Activated T-helper 2 cell treated with anti-CD3 and anti-CD28 coated beads, Interferon-gamma antibody, Interleukin-2, Interleukin-4, amounts not matched to agents 10 μg/mL and 5 μg/mL and 100 μg/mL, durations not matched to agents 14 hours and 24 hours and 36 hours (primary cell): Measurements from ENCODE around the gene WWOX. TPM values are rescaled to one million over a fixed set of nuclear protein-coding genes. Genes with fewer than 3 reads are reported as not detected.
"Not testable (repeated sequence)": the region's sequence is repeated elsewhere in the genome, so short reads cannot be mapped to it uniquely, and the experiment has no call there.

Experiments used
- DNase-seq: peaks from one replicate; pipeline ENCODE4 v3.0.0; 2021; ENCODE audit warnings: low spot score
- H3K27ac Mint-ChIP-seq: one replicate; pipeline ENCODE4 v1.8.0; 2021; ENCODE audit warnings: mixed read lengths
- H3K27me3 Mint-ChIP-seq: one replicate; pipeline ENCODE4 v1.8.0; 2021; ENCODE audit warnings: low read depth, mixed read lengths
- H3K36me3 Mint-ChIP-seq: one replicate; pipeline ENCODE4 v1.8.0; 2021; ENCODE audit warnings: low read depth, mixed read lengths
- H3K4me1 Mint-ChIP-seq: one replicate; pipeline ENCODE4 v1.8.0; 2021; ENCODE audit warnings: low read depth, mixed read lengths
- H3K4me3 Mint-ChIP-seq: one replicate; pipeline ENCODE4 v1.8.0; 2021; ENCODE audit warnings: low read depth, mild to moderate bottlenecking, moderate library complexity, mixed read lengths
- H3K9me3 Mint-ChIP-seq: one replicate; pipeline ENCODE4 v1.8.0; 2021; ENCODE audit warnings: mixed read lengths
- intact Hi-C: fragments of 100-400 bp; cut with micrococcal nuclease; formaldehyde crosslinking; loops from one replicate; pipeline ENCODE4 v1.15.1; 2023
- total RNA-seq: library from RNA; stranded (reverse); gene quantifications from 2 replicates; pipeline ENCODE4 v1.2.3, GENCODE V29; 2022

The WWOX gene
- total RNA-seq, 1 donor from 2014 or later: 19.0 TPM

DNA sequence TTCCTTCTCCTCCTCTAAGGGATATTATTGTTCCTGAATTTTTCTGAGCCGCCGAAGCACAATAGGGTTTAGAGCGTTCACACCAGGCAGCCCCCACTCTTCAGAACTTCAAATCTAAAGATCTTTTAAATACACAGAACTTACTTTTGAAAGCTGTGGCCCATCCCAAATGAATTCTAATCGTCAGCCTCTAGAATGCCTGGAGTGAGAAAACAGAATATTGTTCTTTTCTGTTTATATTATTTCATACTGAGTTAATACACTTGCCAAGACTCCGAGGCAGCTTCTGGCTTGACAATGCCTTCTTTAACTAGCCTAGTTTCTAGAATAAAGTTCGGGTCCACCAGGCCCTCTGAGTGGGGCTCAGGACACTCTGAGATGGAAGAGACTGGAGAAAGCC lies 405.6 kb downstream of the WWOX start:
- H3K27me3 Mint-ChIP-seq: no peaks in the 10 kb centered on the region
- intact Hi-C loops: loop anchor here (10.0 kb wide), 1 partner anchor 1580 kb away; no protein-coding TSS in a partner anchor
- no peak for DNase-seq
- H3K36me3 Mint-ChIP-seq: no peaks in the 10 kb centered on the region
- no peaks in the 10 kb centered on the region for H3K4me1 Mint-ChIP-seq
- H3K27ac Mint-ChIP-seq: no peak overlapping the region
- no peak overlapping the region for H3K4me3 Mint-ChIP-seq
- H3K9me3 Mint-ChIP-seq: no peaks in the 10 kb centered on the region

GRCh38 chr16:78505544-78506366 lies 406.3 kb downstream of the WWOX start:
- intact Hi-C loops: loop anchor here (2.0 to 10.0 kb wide), 2 partner anchors 1579 to 1961 kb away; no protein-coding TSS in a partner anchor
- Mint-ChIP-seq H3K9me3 (no peaks in the 10 kb centered on the region), H3K4me3 (no peak overlapping the region), H3K27ac (no peak overlapping the region), H3K4me1 (no peaks in the 10 kb centered on the region), H3K27me3 (no peaks in the 10 kb centered on the region), H3K36me3 (no peaks in the 10 kb centered on the region)
- DNase-seq: no peak

DNA sequence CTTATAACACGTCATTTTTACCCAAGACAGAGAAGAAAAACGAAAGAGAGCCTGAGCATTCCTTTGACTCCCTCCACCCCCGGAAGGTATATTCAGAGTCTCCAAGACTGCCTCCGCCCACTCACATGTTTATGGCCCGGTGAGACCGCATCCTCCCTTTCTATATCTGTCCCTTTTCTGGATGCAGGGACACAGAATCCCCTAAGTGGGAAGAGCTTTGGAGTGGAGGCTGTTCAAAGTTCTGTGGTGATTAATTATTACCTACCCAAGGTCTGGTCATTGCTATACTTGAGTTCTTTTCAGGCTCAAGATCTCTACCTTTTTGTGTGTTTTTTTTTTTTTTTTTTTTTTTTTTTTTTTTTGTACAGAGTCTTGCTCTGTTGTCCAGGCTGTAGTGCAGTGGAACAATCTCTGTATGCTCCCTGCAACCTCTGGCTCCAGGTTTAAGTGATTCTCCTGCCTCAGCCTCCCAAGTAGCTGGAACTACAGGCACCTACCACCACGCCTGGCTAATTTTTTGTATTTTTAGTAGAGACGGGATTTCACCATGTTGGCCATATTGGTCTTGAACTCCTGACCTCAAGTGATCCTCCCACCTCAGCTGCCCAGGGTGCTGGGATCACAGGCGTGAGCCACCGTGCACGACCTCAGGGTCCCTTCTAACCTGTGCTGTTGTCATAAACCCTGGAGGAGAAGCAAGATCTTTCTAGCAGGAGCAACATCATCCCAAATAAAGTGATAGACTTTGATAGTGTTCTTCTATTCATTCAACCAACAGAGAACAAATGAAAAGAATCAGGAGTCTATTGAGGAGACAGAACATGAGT lies 407.1 kb downstream of the WWOX start:
- DNase-seq: no peak
- no peak overlapping the region for H3K4me3 Mint-ChIP-seq
- H3K9me3 Mint-ChIP-seq: no peaks in the 10 kb centered on the region
- no peaks in the 10 kb centered on the region for H3K27me3 Mint-ChIP-seq
- intact Hi-C loops: loop anchor here (2.0 to 10.0 kb wide), 2 partner anchors 1578 to 1960 kb away; no protein-coding TSS in a partner anchor
- H3K4me1 Mint-ChIP-seq: no peaks in the 10 kb centered on the region
- no peak overlapping the region for H3K27ac Mint-ChIP-seq
- H3K36me3 Mint-ChIP-seq: no peaks in the 10 kb centered on the region

DNA sequence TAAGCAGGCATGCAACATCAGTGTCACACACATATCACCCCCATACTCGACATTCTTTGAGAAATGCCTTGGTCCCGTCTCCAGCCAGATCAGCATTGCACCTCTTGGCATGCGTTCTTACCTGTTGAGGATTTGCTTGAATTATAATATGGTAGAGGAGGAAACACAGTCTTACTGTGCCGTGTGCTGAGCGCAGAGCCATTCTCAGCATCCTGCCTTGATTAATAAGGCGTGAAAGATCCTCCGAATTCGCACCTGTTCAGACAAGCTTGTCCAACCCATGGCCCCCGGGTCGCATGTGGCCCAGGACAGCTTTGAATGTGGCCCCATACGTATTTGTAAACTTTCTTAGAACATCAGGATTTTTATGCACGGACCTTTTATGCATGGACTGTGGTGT lies 408.1 kb downstream of the WWOX start:
- Mint-ChIP-seq H3K36me3 (no peaks in the 10 kb centered on the region), H3K27me3 (no peaks in the 10 kb centered on the region), H3K4me3 (no peak overlapping the region), H3K4me1 (no peaks in the 10 kb centered on the region), H3K9me3 (no peaks in the 10 kb centered on the region), H3K27ac (no peak overlapping the region)
- intact Hi-C loops: loop anchor here (2.0 to 10.0 kb wide), 2 partner anchors 1577 to 1959 kb away; no protein-coding TSS in a partner anchor
- DNase-seq: no peak

DNA sequence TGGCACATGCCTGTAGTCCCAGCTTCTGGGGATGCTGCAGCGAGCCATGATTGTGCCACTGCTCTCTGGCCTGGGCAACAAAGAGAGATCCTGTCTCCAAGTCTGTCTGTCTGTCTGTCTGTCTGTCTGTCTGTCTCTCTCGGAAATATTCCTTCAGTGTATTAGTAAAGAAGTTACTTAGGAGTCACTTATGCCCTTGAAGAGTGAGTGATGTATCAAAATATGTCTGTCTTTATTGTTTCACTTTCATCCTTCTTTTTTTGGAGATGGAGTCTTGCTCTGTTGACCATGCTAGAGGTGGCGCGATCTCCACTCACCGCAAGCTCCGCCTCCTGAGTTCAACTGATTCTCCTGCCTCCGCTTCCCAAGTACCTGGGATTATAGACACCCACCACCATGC lies 410.5 kb downstream of the WWOX start:
- Mint-ChIP-seq H3K9me3 (no peaks in the 10 kb centered on the region), H3K27me3 (no peaks in the 10 kb centered on the region), H3K4me3 (no peak overlapping the region), H3K4me1 (no peaks in the 10 kb centered on the region), H3K27ac (no peak overlapping the region), H3K36me3 (no peaks in the 10 kb centered on the region)
- DNase-seq: no peak
- intact Hi-C loops: loop anchor here (10.0 kb wide), 1 partner anchor 1575 kb away; no protein-coding TSS in a partner anchor

DNA sequence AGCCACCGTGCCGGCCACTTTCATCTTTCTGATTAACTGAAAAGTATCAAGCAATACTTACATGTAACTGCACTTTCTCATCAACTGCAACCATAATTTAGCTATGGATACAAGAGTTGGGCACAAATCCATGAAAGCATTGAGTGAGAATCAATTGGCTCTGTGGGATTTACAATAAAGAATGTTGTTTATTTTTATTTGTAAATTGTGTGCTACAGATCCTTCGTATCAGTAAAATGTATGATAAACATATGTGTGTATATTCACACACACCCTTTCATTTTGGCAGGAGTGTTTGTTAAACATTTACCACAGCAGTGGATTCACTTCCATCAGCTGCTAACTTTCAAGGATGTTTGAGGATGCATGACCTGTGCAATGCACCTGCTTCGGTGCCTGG lies 411.0 kb downstream of the WWOX start:
- intact Hi-C loops: no loop called here
- no peaks in the 10 kb centered on the region for H3K36me3 Mint-ChIP-seq
- H3K4me1 Mint-ChIP-seq: no peaks in the 10 kb centered on the region
- H3K27ac Mint-ChIP-seq: no peak overlapping the region
- DNase-seq: no peak
- H3K9me3 Mint-ChIP-seq: no peaks in the 10 kb centered on the region
- no peaks in the 10 kb centered on the region for H3K27me3 Mint-ChIP-seq
- no peak overlapping the region for H3K4me3 Mint-ChIP-seq

DNA sequence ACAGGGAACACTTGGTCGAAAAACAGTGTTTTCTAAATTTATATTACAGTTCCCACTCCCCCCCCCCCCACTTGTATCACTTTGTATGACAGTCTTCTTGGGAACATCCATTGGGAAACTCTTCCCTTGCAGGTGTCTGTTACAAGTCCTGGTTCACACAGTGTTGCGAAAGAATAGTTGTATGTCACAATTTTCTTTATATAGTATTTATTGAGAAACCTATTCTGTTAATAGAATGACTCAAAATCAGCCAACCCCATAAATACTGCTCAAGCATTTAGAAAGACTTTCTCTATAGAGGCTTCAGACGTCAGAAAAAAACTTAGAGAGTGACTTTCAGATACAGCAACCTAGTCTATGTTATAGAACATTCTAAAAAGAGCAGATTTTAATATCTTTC lies 414.4 kb downstream of the WWOX start:
- H3K4me1 Mint-ChIP-seq: no peaks in the 10 kb centered on the region
- H3K4me3 Mint-ChIP-seq: no peak overlapping the region
- no peaks in the 10 kb centered on the region for H3K9me3 Mint-ChIP-seq
- intact Hi-C loops: no loop called here
- no peaks in the 10 kb centered on the region for H3K27me3 Mint-ChIP-seq
- DNase-seq: no peak
- no peak overlapping the region for H3K27ac Mint-ChIP-seq
- H3K36me3 Mint-ChIP-seq: no peaks in the 10 kb centered on the region

- H3K27ac Mint-ChIP-seq, intact Hi-C loops, H3K4me1 Mint-ChIP-seq, H3K9me3 Mint-ChIP-seq, DNase-seq, H3K36me3 Mint-ChIP-seq, H3K4me3 Mint-ChIP-seq, H3K27me3 Mint-ChIP-seq: not testable (repeated sequence)
Observed at GRCh38 chr16:78514888-78515287, 415.4 kb downstream of the WWOX start.

DNA sequence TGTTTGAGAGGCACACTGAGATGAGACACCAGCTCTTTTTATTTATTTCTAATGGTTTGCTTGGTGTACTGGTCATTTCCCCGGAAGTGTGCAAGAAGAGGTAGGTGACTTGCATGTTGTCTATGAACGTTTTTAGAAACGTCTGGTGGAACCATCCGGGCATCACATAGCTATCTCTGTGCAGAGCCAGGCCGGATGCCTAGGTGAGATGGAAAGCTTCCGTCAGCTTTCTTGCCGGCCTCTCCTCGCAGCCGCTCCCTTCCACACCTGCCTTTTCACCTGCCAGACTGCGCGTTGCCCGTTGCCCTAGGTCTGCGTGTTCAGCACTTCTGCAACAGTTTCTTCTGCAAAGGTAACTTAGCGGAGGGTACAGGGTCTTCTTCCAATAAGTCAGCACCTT lies 416.0 kb downstream of the WWOX start:
- Mint-ChIP-seq H3K36me3 (no peaks in the 10 kb centered on the region), H3K27me3 (no peaks in the 10 kb centered on the region), H3K4me3 (no peak overlapping the region), H3K9me3 (no peaks in the 10 kb centered on the region), H3K4me1 (no peaks in the 10 kb centered on the region), H3K27ac (no peak overlapping the region)
- no peak for DNase-seq
- intact Hi-C loops: no loop called here

DNA sequence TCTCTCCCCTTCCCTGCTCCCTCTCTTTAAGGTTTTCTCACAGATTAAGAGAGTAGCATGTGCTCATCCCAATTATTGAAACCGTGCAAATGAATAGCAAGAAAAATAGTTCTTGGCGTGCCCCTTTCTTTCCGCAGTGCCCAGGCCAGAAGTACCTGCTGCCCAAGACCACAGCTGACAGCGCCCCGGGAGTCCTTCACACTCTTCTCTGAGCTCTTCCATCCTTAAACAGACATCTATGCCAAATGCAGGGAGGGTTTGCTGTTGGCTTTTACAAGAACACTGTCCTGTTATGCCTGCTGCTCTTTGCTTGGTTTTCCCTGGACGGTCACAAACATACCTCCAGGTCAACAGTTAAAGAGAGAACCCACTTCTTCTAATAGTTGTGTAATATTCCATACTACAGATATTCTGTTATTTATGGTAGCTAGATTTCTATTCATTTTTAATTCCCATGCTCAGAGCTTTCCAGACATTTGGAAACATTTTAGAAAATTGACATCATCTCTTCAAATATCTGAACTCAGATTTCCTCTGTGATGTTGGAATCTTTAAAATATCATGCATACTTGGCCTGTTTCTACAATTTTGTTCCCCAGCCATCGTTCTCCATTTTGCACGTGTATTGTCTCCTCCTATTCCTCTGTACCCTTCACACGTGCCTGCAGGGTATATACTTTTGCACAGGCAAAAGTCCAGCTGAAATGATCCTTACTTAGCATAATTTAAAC lies 416.7 kb downstream of the WWOX start:
- H3K36me3 Mint-ChIP-seq: no peaks in the 10 kb centered on the region
- DNase-seq: no peak
- H3K27me3 Mint-ChIP-seq: no peaks in the 10 kb centered on the region
- intact Hi-C loops: no loop called here
- H3K4me3 Mint-ChIP-seq: no peak overlapping the region
- H3K4me1 Mint-ChIP-seq: no peaks in the 10 kb centered on the region
- no peaks in the 10 kb centered on the region for H3K9me3 Mint-ChIP-seq
- H3K27ac Mint-ChIP-seq: no peak overlapping the region

DNA sequence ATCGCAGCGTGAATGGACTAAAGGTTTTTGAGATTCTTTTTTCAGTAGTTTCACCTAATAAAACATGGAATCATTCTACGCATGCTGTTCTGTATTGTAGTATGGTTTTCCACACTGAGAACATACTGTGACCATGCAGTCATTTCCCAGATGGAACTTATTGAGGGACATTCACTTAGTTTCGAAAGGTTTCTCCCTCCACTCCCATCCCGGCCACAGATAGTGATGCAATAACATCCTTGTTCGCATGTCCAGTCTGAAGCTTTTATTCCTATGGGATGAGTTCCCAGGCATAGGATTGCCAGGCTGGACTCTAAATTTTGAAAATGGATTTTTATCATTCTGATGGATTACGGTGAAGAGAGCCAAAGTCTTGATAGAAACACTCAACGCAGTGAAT lies 420.4 kb downstream of the WWOX start:
- no peak overlapping the region for H3K4me3 Mint-ChIP-seq

GRCh38 chr16:78520470-78520869 lies 421.0 kb downstream of the WWOX start:
- H3K4me1 Mint-ChIP-seq: no peaks in the 10 kb centered on the region
- H3K27ac Mint-ChIP-seq: no peak overlapping the region

More for the DNA sequence above, 420.4 kb downstream of the WWOX start:
- Mint-ChIP-seq H3K36me3 (no peaks in the 10 kb centered on the region), H3K4me1 (no peaks in the 10 kb centered on the region), H3K27ac (no peak overlapping the region), H3K9me3 (no peaks in the 10 kb centered on the region), H3K27me3 (no peaks in the 10 kb centered on the region)
- intact Hi-C loops: no loop called here
- no peak for DNase-seq

More at GRCh38 chr16:78520470-78520869, 421.0 kb downstream of the WWOX start:
- H3K36me3 Mint-ChIP-seq: no peaks in the 10 kb centered on the region
- no peak overlapping the region for H3K4me3 Mint-ChIP-seq
- DNase-seq: no peak
- H3K9me3 Mint-ChIP-seq: no peaks in the 10 kb centered on the region
- no peaks in the 10 kb centered on the region for H3K27me3 Mint-ChIP-seq
- intact Hi-C loops: no loop called here
